OCI-LY1 (cell line): ENCODE results near the gene LIMK2.

Source experiments
- H2AFZ ChIP-seq: fragments of 200-600 bp; sonication (generic), shearing (Covaris generic); 2 replicates; pipeline ENCODE4 v1.6.0; 2014; ENCODE audit warnings: antibody characterized with exemption, mild to moderate bottlenecking, low read length
- H3F3A ChIP-seq: fragments of 200-600 bp; sonication (generic), shearing (Covaris generic); 2 replicates; pipeline ENCODE4 v1.6.0; 2014; ENCODE audit warnings: mild to moderate bottlenecking, antibody characterized with exemption, low read length, moderate library complexity; ENCODE audit not compliant: insufficient read depth
- H3K27ac ChIP-seq: fragments of 200-600 bp; sonication (generic); 2 replicates; pipeline ENCODE4 v1.5.1; 2014; ENCODE audit warnings: low read length, mixed run types, mild to moderate bottlenecking, low read depth; ENCODE audit not compliant: poor library complexity, severe bottlenecking
- H3K27me3 ChIP-seq: fragments of 200-600 bp; sonication (generic); 2 replicates; pipeline ENCODE4 v1.6.0; 2014; ENCODE audit warnings: antibody characterized with exemption, mild to moderate bottlenecking, low read length, moderate library complexity; ENCODE audit not compliant: insufficient read depth
- H3K36me3 ChIP-seq: fragments of 200-600 bp; sonication (generic); 2 replicates; pipeline ENCODE4 v1.6.1; 2014; ENCODE audit warnings: mild to moderate bottlenecking, antibody characterized with exemption, low read length, moderate library complexity, mixed read lengths; ENCODE audit not compliant: insufficient read depth
- H3K4me1 ChIP-seq: fragments of 200-600 bp; sonication (generic); 2 replicates; pipeline ENCODE4 v1.5.1; 2014; ENCODE audit warnings: mild to moderate bottlenecking, low read length, moderate library complexity; ENCODE audit not compliant: insufficient read depth, severe bottlenecking
- H3K4me2 ChIP-seq: fragments of 200-600 bp; sonication (generic), shearing (Covaris generic); 2 replicates; pipeline ENCODE4 v1.6.1; 2014; ENCODE audit warnings: low read length
- H3K4me3 ChIP-seq: fragments of 200-600 bp; sonication (generic); 2 replicates; pipeline ENCODE4 v1.5.1; 2014; ENCODE audit warnings: low read length, low read depth, mild to moderate bottlenecking, mixed read lengths; ENCODE audit not compliant: poor library complexity, severe bottlenecking
- H3K79me2 ChIP-seq: fragments of 200-600 bp; shearing (Covaris generic); 2 replicates; pipeline ENCODE4 v1.6.1; 2016; ENCODE audit warnings: mixed run types, low read length, mixed read lengths; ENCODE audit not compliant: insufficient read depth
- H3K9ac ChIP-seq: fragments of 200-600 bp; sonication (generic), shearing (Covaris generic); 2 replicates; pipeline ENCODE4 v1.6.1; 2014; ENCODE audit warnings: mild to moderate bottlenecking, low read length, mixed read lengths
- H3K9me2 ChIP-seq: fragments of 200-600 bp; sonication (generic), shearing (Covaris generic); 2 replicates; pipeline ENCODE4 v1.6.1; 2014; ENCODE audit warnings: low read depth, mild to moderate bottlenecking, low read length, mixed read lengths
- H3K9me3 ChIP-seq: fragments of 200-600 bp; shearing (Covaris generic); 2 replicates; pipeline ENCODE4 v1.6.1; 2014; ENCODE audit warnings: low read length, mixed read lengths
- H4K20me1 ChIP-seq: fragments of 200-600 bp; sonication (generic), shearing (Covaris generic); 2 replicates; pipeline ENCODE4 v1.6.0; 2016; ENCODE audit warnings: mild to moderate bottlenecking, low read length; ENCODE audit not compliant: insufficient read depth
- EZH2 ChIP-seq: fragments of 200-600 bp; sonication (generic), shearing (Covaris generic); IDR thresholded peaks from 2 replicates; pipeline ENCODE4 v1.8.0; 2017; ENCODE audit warnings: borderline replicate concordance, mixed run types, mild to moderate bottlenecking, antibody characterized with exemption, low read length, moderate library complexity, mixed read lengths
- TF ChIP-seq, protein P1 (sequence below): fragments of 200-600 bp; sonication (generic), shearing (Covaris generic); IDR thresholded peaks from 2 replicates; pipeline ENCODE4 v1.5.1; 2017; ENCODE audit warnings: mild to moderate bottlenecking, antibody characterized with exemption, low read length, moderate library complexity, mixed read lengths

LIMK2 gene

DNA sequence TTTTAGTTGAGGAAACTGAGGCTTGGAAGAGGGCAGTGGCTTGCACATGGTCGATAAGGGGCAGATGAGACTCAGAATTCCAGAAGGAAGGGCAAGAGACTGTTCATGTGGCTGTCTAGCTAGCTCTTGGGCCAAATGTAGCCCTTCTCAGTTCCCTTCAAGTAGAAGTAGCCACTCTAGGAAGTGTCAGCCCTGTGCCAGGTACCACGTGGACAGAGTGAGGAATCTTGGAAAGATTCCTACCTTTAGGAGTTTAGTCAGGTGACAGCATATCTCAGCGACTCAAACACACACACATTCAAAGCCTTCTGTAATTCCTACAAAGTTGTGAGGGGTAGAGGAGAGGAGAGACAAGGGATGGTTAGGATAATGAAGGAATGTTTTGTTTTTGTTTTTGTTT is 61.9 kb downstream of the LIMK2 start:
- Histone ChIP-seq H3K9me3 (no peaks in the 10 kb centered on the region), H3F3A (no peaks in the 10 kb centered on the region), H3K79me2 (no peaks in the 10 kb centered on the region), H3K9ac (no peak overlapping the region), H3K4me3 (no peak overlapping the region), H3K4me1 (no peaks in the 10 kb centered on the region), H3K4me2 (no peak overlapping the region), H4K20me1 (no peaks in the 10 kb centered on the region), H3K27me3 (no peaks in the 10 kb centered on the region), H3K36me3 (peaks cover 58% of the 10 kb centered on the region), H3K27ac (no peak overlapping the region), H3K9me2 (no peaks in the 10 kb centered on the region), H2AFZ (no peak overlapping the region)
- no peak for TF ChIP-seq EZH2
- TF ChIP-seq, protein P1, sequence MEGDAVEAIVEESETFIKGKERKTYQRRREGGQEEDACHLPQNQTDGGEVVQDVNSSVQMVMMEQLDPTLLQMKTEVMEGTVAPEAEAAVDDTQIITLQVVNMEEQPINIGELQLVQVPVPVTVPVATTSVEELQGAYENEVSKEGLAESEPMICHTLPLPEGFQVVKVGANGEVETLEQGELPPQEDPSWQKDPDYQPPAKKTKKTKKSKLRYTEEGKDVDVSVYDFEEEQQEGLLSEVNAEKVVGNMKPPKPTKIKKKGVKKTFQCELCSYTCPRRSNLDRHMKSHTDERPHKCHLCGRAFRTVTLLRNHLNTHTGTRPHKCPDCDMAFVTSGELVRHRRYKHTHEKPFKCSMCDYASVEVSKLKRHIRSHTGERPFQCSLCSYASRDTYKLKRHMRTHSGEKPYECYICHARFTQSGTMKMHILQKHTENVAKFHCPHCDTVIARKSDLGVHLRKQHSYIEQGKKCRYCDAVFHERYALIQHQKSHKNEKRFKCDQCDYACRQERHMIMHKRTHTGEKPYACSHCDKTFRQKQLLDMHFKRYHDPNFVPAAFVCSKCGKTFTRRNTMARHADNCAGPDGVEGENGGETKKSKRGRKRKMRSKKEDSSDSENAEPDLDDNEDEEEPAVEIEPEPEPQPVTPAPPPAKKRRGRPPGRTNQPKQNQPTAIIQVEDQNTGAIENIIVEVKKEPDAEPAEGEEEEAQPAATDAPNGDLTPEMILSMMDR: no peak

DNA sequence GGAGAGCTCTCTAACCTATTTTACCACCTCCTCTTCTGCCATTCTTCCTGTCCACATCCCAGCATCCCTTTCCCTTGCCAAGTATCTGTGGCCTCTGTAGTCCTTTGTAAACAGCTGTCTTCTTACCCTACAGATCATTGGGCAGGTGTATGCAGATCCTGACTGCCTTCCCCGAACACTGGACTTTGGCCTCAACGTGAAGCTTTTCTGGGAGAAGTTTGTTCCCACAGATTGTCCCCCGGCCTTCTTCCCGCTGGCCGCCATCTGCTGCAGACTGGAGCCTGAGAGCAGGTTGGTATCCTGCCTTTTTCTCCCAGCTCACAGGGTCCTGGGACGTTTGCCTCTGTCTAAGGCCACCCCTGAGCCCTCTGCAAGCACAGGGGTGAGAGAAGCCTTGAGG is 62.9 kb downstream of the LIMK2 start:
- Histone ChIP-seq H3K9ac (no peak overlapping the region), H3K9me3 (no peaks in the 10 kb centered on the region), H3K27me3 (no peaks in the 10 kb centered on the region), H3K9me2 (no peaks in the 10 kb centered on the region), H3K27ac (no peak overlapping the region), H3K36me3 (peaks cover 68% of the 10 kb centered on the region), H3F3A (no peaks in the 10 kb centered on the region), H3K4me1 (no peaks in the 10 kb centered on the region), H3K4me2 (no peak overlapping the region), H4K20me1 (no peaks in the 10 kb centered on the region), H3K4me3 (no peak overlapping the region), H2AFZ (no peak overlapping the region), H3K79me2 (no peaks in the 10 kb centered on the region)
- no peak for TF ChIP-seq EZH2
- TF ChIP-seq, protein P1: no peak

DNA sequence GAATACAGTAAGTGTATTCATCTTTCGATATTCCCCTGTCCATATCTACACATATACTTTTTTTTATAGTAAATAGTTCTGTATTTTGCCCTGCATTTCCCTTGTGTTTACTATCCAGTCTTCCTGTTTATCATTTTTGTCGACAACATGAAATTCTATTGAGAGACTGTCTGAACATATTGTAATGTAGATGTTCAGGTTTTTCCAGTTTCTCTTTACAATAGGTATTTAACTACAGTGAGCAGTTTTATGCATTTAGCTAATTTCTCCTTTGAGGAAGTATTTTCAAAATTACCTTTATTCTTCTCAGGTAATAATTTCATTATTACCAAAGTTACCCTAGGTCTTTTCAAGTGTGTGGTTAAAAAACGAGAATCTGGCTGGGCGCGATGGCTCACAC is 63.5 kb downstream of the LIMK2 start:
- no peaks in the 10 kb centered on the region for H3F3A ChIP-seq
- TF ChIP-seq, protein P1: no peak
- TF ChIP-seq EZH2: no peak
- H3K79me2 ChIP-seq: no peaks in the 10 kb centered on the region
- H3K36me3 ChIP-seq: peaks cover 73% of the 10 kb centered on the region
- H3K27ac ChIP-seq: no peak overlapping the region
- H3K4me2 ChIP-seq: no peak overlapping the region
- no peak overlapping the region for H2AFZ ChIP-seq
- H3K9me2 ChIP-seq: no peaks in the 10 kb centered on the region
- H3K27me3 ChIP-seq: no peaks in the 10 kb centered on the region
- no peak overlapping the region for H3K9ac ChIP-seq
- H3K4me3 ChIP-seq: no peak overlapping the region
- H3K9me3 ChIP-seq: no peaks in the 10 kb centered on the region
- no peaks in the 10 kb centered on the region for H4K20me1 ChIP-seq
- H3K4me1 ChIP-seq: no peaks in the 10 kb centered on the region
